AG09319 (cell line): ENCODE measurements around the gene GLRX.
"Not testable (repeated sequence)": the region's sequence is repeated elsewhere in the genome, so short reads cannot be mapped to it uniquely, and the experiment has no call there.

Experiments
- DNase-seq: peaks from one replicate; pipeline ENCODE4 v3.0.0-alpha.2; 2010; ENCODE audit warnings: low read depth; ENCODE audit errors: extremely low read depth
- CTCF ChIP-seq: IDR thresholded peaks from 2 replicates; pipeline ENCODE4 v1.5.1; 2011; ENCODE audit warnings: low read depth, mild to moderate bottlenecking, inconsistent platforms, low read length, moderate library complexity

The GLRX gene

GRCh38 chr5:95812074-95812471 lies 10.5 kb downstream of the GLRX start:
- TF ChIP-seq CTCF: no peak
- DNase-seq: no peak

- DNase-seq: not testable (repeated sequence)
Measured at GRCh38 chr5:95811461-95812073, 11.0 kb downstream of the GLRX start.

- not testable (repeated sequence) for DNase-seq
Measured at GRCh38 chr5:95811126-95811423, 11.5 kb downstream of the GLRX start.

GRCh38 chr5:95810305-95811125 lies 12.0 kb downstream of the GLRX start:
- no peak for TF ChIP-seq CTCF
- DNase-seq: no peak

- no peak for DNase-seq
- TF ChIP-seq CTCF: no peak
Measured at GRCh38 chr5:95809414-95809960, 13.0 kb downstream of the GLRX start.

GRCh38 chr5:95808686-95809413 lies 13.7 kb downstream of the GLRX start:
- DNase-seq: no peak
- TF ChIP-seq CTCF: no peak

- no peak for TF ChIP-seq CTCF
- DNase-seq: no peak
Measured at GRCh38 chr5:95808013-95808685, 14.4 kb downstream of the GLRX start.

- no peak for DNase-seq
- TF ChIP-seq CTCF: no peak
Measured at GRCh38 chr5:95806687-95807086, 15.8 kb downstream of the GLRX start.
